Osteoblast (primary cell): Measurements from ENCODE around the gene EIF2D. TPM values are rescaled to one million over a fixed set of nuclear protein-coding genes. Genes with fewer than 3 reads are reported as not detected.

Source experiments
- DNase-seq: peaks from one replicate; pipeline ENCODE4 v3.0.0; 2011; ENCODE audit warnings: low spot score, mixed read lengths; ENCODE audit not compliant: insufficient read length; ENCODE audit errors: missing footprints
- H2AFZ ChIP-seq: 2 replicates; pipeline ENCODE4 v1.6.0; 2011; ENCODE audit warnings: mild to moderate bottlenecking, low read length
- H3K27ac ChIP-seq: 2 replicates; pipeline ENCODE4 v1.5.1; 2011; ENCODE audit warnings: mild to moderate bottlenecking, low read depth, low read length, moderate library complexity
- H3K27me3 ChIP-seq: 2 replicates; pipeline ENCODE4 v1.6.0; 2012; ENCODE audit warnings: mild to moderate bottlenecking, control low read depth, inconsistent platforms, low read length, moderate library complexity; ENCODE audit not compliant: insufficient read depth
- H3K36me3 ChIP-seq: 2 replicates; pipeline ENCODE4 v1.5.1; 2011; ENCODE audit warnings: mild to moderate bottlenecking, low read length, control low read depth, moderate library complexity; ENCODE audit not compliant: insufficient read depth
- H3K4me1 ChIP-seq: 2 replicates; pipeline ENCODE4 v1.5.1; 2011; ENCODE audit warnings: mild to moderate bottlenecking, low read length, control low read depth, moderate library complexity; ENCODE audit not compliant: insufficient read depth
- H3K4me2 ChIP-seq: 2 replicates; pipeline ENCODE4 v1.6.0; 2011; ENCODE audit warnings: mild to moderate bottlenecking, low read length; ENCODE audit not compliant: insufficient read depth
- H3K4me3 ChIP-seq: fragments of 200-600 bp; sonication (generic); 3 replicates; pipeline ENCODE4 v1.5.1; 2012; ENCODE audit warnings: mild to moderate bottlenecking, low read length, inconsistent platforms; ENCODE audit not compliant: insufficient read depth
- H3K79me2 ChIP-seq: 2 replicates; pipeline ENCODE4 v1.6.0; 2012; ENCODE audit warnings: mild to moderate bottlenecking, low read length, control low read depth, inconsistent platforms; ENCODE audit not compliant: insufficient read depth
- H3K9me3 ChIP-seq: 2 replicates; pipeline ENCODE4 v1.5.1; 2011; ENCODE audit warnings: low read depth, low read length, control low read depth
- H4K20me1 ChIP-seq: 2 replicates; pipeline ENCODE4 v1.6.0; 2012; ENCODE audit warnings: mild to moderate bottlenecking, low read length, control low read depth; ENCODE audit not compliant: insufficient read depth
- total RNA-seq: library from RNA; depleted of rRNA; stranded (reverse); fragments of >200 nt; gene quantifications from 2 replicates; pipeline ENCODE4 v1.2.3, GENCODE V29; 2012
- TF ChIP-seq, protein P1 (sequence below): IDR thresholded peaks from 2 replicates; pipeline ENCODE4 v1.5.1; 2011; ENCODE audit warnings: mild to moderate bottlenecking, low read depth, low read length, moderate library complexity; ENCODE audit errors: extremely low read depth

The EIF2D gene
- total RNA-seq, 1 donor = 52.8 TPM

- Histone ChIP-seq H3K36me3 (peaks cover 37% of the 10 kb centered on the region), H3K79me2 (peaks cover 55% of the 10 kb centered on the region), H3K4me2 (no peak overlapping the region), H3K4me3 (no peak overlapping the region), H3K27ac (no peak overlapping the region), H4K20me1 (peaks cover 14% of the 10 kb centered on the region), H3K4me1 (peaks cover 16% of the 10 kb centered on the region), H2AFZ (no peak overlapping the region), H3K9me3 (no peaks in the 10 kb centered on the region), H3K27me3 (no peaks in the 10 kb centered on the region)
- no peak for DNase-seq
- TF ChIP-seq, protein P1, sequence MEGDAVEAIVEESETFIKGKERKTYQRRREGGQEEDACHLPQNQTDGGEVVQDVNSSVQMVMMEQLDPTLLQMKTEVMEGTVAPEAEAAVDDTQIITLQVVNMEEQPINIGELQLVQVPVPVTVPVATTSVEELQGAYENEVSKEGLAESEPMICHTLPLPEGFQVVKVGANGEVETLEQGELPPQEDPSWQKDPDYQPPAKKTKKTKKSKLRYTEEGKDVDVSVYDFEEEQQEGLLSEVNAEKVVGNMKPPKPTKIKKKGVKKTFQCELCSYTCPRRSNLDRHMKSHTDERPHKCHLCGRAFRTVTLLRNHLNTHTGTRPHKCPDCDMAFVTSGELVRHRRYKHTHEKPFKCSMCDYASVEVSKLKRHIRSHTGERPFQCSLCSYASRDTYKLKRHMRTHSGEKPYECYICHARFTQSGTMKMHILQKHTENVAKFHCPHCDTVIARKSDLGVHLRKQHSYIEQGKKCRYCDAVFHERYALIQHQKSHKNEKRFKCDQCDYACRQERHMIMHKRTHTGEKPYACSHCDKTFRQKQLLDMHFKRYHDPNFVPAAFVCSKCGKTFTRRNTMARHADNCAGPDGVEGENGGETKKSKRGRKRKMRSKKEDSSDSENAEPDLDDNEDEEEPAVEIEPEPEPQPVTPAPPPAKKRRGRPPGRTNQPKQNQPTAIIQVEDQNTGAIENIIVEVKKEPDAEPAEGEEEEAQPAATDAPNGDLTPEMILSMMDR = no peak
Measured at GRCh38 chr1:206651014-206651413, 38.7 kb upstream of the EIF2D start.

DNA sequence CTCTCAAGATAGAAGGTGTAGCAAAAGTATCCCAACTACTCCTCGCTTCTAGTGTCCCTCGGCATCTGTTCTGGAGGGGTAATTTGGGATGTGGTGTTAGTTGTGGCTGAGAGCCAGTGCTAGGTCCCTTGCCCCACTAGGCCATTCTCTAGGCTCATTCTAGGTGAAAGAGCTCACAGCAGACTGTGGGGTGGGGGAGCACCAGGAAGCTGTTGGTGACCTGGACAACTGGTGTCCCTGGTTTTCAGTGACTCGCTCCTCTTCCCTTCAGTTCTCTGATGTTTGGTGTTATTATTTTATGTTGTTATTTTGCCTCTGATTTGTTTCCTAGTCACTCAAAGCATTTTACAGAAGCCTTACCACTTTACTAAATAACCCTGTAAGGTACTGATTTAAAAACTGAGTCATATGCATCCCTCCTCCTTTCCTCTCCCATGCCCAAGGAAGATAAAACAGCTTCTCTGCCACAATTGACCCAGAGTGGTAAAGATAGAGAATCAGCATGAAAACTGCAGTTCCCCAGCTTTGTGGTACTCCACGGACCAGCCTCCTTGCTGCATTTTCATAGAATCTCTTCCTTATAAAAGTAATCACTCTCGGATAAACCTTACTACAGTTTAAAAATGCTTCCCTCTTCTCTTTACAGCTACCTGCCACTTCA is 37.1 kb upstream of the EIF2D start:
- Histone ChIP-seq H3K79me2 (peaks cover 59% of the 10 kb centered on the region), H4K20me1 (peaks cover 14% of the 10 kb centered on the region), H3K4me3 (no peak overlapping the region), H3K36me3 (peaks cover 37% of the 10 kb centered on the region), H3K27ac (no peak overlapping the region), H3K4me2 (no peak overlapping the region), H3K27me3 (no peaks in the 10 kb centered on the region), H3K4me1 (peaks cover 7% of the 10 kb centered on the region), H3K9me3 (no peaks in the 10 kb centered on the region), H2AFZ (no peak overlapping the region)
- TF ChIP-seq, protein P1 = no peak
- no peak for DNase-seq

DNA sequence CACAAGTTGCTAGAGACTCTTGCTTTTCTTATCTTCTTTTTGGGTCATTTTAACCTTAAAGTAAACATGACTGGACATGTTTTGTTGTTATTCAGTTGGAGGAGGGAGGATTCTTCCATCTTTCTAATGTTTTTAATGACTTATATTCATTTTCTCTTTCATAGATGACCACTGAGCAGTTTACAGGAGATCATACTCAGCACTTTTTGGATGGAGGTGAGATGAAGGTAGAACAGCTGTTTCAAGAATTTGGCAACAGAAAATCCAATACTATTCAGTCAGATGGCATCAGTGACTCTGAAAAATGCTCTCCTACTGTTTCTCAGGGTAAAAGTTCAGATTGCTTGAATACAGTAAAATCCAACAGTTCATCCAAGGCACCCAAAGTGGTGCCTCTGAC is 35.0 kb upstream of the EIF2D start:
- no peak overlapping the region for H3K4me3 ChIP-seq
- no peak overlapping the region for H2AFZ ChIP-seq
- H3K4me1 ChIP-seq = peaks cover 1% of the 10 kb centered on the region
- peaks cover 12% of the 10 kb centered on the region for H4K20me1 ChIP-seq
- no peak overlapping the region for H3K4me2 ChIP-seq
- peaks cover 69% of the 10 kb centered on the region for H3K79me2 ChIP-seq
- no peak overlapping the region for H3K27ac ChIP-seq
- H3K9me3 ChIP-seq = no peaks in the 10 kb centered on the region
- no peak for DNase-seq
- TF ChIP-seq, protein P1 = no peak
- H3K27me3 ChIP-seq = no peaks in the 10 kb centered on the region
- H3K36me3 ChIP-seq = peaks cover 41% of the 10 kb centered on the region

- Histone ChIP-seq H4K20me1 (peaks cover 7% of the 10 kb centered on the region), H2AFZ (no peak overlapping the region), H3K4me1 (no peaks in the 10 kb centered on the region), H3K27ac (no peak overlapping the region), H3K4me2 (no peak overlapping the region), H3K9me3 (no peaks in the 10 kb centered on the region), H3K79me2 (peaks cover 66% of the 10 kb centered on the region), H3K4me3 (no peak overlapping the region), H3K36me3 (peaks cover 37% of the 10 kb centered on the region), H3K27me3 (no peaks in the 10 kb centered on the region)
- TF ChIP-seq, protein P1 = no peak
- DNase-seq = no peak
Measured at GRCh38 chr1:206646504-206646903, 34.2 kb upstream of the EIF2D start.
